HG02571 (cell line): Measurements from ENCODE around the gene PROCR.
"Not testable (repeated sequence)": the region's sequence is repeated elsewhere in the genome, so short reads cannot be mapped to it uniquely, and the experiment has no call there.

Experiments
- ATAC-seq: cut with Tn5 transposase; IDR thresholded peaks from one replicate; pipeline ENCODE4 v1.9.1; 2021; ENCODE audit warnings: mild to moderate bottlenecking, moderate library complexity; ENCODE audit not compliant: unreplicated experiment

PROCR gene

DNA sequence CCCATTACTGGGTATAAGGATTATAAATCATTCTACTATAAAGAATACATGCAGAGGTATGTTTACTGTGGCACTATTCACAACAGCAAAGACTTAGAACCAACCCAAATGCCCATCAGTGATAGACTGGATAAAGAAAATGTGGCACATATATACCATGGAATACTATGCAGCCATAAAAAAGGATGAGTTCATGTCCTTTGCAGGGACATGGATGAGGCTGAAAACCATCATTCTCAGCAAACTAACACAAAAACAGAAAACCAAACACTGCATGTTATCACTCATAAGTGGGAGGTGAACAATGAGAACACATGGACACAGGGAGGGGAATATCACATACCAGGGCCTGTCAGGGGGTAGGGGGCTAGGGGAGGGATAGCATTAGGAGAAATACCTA, 7.3 kb upstream of the PROCR start:
- ATAC-seq: not testable (repeated sequence)

DNA sequence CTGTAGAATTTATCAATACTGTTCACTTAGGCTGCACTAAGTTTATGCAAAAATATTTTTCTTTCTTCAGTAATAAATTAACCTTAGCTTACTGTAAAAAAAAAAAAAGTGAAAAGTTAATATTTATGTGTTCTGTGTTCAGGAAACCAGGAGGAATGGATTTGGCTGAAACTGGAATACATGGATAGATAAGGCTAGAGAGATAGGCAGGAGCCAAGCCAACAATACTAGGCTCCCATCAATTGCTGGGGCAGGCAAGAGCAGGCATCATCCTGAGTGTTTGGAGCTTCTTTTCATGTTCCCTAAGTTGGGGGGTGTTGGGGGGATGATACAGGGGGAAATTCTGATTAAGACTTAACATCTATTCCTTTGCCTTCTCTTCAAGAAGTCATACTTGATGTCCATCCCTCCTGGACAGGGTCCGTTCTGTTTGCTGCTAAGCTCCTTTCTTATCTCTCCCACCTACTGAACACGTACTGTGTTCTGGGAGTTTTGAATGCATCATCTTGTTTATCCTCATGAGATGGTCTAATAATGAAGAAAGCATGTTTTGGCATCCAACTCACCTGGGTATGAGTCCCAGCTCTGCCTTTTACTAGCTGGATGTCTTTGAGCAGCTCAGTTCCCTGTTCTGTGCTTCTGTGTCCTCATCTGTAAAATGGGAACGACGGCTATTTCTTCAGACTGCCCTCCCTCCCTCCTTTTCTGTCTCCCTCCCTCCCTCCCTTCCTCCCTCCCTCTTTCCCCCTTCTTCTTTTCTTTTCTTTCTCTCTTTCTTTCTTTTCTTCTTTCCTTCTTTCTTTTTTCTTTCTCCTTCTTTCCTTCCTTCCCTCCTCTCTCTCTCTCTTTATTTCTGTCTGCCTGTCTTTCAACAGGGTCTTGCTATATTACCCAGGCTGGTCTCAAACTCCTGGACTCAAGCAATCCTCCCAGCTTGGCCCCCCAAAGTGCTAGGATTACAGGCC, 6.4 kb upstream of the PROCR start:
- no peak for ATAC-seq

DNA sequence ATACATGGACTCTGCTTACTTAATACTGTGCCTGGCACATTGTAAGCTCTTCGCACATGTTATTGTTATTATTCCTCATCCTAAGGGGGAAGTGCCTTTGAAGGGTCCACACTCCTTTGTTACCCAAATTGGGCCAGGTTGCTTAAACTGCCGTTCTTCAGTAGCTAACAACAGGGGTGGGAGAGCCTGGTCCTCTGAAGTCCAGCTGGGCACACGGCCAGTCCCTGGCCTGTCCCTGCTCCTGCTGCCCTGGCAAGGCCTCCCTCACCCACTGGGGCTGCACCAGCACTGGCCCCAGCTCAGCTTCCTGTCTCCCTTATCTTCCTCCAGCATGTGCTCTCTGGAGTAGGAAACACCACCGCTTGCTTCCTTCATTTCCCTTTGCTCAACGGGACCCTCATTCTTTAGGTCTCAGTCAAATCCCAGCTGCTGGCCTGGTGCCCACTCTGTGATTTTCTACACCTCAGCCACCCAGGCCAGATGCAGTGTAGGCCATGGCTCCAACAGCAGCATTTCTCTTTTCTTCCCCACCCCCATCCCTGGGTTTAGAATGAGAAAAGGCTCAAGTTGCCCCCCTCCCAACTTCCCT, 5.5 kb upstream of the PROCR start:
- no peak for ATAC-seq

DNA sequence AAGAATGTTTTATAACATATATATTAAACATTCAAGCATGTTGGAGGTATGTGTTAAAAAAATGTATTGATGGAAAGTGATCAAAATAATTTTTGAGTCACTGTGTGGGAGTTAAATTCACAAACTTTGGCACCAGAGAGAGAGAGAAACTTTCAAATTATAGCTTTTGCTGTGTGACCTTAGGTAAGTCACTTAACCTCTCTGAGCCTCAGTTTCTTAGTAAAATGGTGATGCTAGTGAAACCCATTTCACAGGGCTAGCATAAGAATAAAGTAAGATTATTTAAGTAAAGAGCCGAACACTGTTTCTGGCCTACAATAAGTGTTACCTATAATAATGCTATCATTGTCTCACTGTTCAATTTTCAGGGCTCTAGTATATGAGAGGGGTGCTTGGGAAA, 4.1 kb upstream of the PROCR start:
- ATAC-seq: no peak

DNA sequence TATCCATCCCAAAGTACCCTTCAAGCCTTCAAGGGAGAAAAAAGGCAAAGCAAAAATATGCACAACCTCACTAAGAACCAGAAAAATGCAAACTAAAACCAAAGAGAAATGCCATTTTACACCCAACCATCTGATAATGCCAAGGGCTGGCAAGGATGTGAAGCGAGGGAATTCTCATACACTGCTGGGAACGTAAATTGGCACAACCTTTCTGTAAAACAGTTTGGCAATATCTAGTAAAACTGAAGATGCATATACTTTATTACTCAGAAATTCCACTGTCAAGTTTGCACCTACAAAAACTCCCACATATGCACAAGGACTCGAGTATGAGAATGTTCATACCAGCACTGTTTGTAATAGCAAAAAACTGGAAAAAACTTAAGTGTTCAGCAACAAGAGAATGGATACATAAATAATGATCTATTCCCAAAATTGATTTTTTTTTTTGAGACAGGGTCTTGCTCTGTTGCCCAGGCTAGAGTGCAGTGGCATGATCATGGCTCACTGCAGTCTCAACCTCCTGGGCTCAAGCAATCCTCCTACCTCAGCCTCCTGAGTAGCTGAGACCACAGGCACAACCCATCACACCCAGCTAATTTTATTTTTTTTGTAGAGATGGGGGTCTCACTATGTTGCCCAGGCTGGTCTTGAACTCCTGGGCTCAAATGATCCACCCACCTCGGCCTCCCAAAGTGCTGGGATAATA, 3.0 kb upstream of the PROCR start:
- not testable (repeated sequence) for ATAC-seq

DNA sequence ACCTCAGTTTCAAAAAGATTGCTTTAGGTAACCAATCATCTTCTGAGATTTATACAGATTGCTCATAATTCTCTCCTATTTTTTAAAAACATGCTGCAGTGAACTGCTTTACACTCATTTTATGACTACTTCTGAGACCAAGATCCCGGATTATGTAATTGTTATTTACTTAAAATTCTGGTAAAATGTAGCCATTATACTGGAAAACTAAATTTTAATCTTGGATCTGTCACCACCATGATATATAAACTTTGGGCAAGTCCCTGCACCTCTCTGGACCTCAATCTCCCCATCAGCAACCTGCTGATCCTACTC, 477 bp upstream of the PROCR start:
- no peak for ATAC-seq

DNA sequence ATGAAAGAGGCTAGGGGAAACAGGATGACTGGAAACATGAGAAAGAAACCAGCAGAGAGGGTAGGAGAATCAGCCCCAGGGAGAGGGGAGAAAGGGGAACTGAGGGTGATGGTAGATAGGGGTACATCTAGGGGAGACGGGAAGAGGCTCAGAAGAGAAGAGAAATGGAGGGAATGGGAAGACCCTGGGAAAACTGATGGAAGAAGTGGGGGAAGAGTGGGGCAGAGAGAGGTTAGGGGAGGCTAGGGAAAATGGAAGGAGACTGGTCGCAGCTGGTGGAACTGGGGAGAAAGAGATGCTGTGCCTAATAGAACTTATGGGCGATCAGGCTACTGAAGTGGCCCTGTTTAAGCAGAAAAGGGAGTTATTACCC, 548 bp downstream of the PROCR start:
- no peak for ATAC-seq

DNA sequence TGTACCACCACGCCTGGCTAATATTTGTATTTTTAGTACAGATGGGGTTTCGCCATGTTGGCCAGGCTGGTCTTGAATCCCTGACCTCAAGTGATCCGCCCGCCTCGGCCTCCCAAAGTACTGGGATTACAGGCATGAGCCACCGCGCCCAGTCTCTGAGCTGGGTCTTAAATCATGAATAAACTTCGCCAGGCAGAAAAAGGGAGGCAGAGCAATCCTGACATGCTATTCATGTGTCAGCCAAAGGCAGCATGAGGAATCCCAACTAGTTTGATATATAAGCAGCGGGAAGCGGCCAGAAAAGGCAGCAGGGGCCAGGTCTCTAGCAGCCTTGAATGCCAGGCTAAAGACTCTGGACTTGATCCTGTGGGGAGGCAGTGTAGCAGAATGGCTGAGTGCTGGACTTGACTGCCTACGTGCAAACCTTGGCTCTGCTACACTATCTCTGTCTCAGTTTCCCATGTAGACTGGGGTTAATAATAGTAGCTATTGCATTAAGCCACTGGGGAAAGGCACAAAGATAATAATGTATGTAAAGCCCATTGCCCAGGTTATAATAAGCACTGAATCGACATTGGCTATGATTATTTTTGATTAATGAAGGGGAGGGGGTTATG, 1.8 kb downstream of the PROCR start:
- ATAC-seq: no peak

DNA sequence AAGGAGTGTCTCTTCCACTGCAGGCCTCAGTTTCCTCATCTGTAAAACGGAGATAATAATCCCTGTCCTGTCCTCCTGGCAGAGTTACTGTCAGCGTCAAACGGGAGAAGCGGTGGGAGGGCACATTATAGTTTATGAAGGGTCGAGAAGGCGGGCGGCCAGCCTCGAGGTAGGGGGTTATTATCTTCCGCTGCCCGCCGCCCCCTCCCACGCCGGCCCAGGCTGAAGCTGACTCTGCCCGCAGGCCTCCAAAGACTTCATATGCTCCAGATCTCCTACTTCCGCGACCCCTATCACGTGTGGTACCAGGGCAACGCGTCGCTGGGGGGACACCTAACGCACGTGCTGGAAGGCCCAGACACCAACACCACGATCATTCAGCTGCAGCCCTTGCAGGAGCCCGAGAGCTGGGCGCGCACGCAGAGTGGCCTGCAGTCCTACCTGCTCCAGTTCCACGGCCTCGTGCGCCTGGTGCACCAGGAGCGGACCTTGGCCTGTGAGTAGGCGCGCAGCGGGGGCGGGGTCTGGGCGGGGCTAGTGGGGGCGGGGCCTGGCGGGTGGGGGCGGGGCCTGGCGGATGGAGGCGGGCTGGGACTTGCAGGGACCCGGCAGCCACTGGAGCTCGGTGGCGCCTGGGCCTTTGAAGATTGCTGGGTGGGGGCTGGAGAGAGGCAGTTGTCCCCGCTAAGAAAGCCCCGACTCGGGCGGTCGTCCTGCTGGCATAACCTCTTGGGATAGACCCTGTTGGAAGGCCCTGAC, 2.8 kb downstream of the PROCR start:
- no peak for ATAC-seq

DNA sequence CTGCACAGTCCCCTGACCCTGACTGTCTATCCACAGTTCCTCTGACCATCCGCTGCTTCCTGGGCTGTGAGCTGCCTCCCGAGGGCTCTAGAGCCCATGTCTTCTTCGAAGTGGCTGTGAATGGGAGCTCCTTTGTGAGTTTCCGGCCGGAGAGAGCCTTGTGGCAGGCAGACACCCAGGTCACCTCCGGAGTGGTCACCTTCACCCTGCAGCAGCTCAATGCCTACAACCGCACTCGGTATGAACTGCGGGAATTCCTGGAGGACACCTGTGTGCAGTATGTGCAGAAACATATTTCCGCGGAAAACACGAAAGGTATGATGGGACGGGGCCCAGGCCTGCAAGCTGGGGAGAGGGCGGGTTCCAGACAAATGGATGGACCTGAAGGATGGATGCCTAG, 4.3 kb downstream of the PROCR start:
- no peak for ATAC-seq

DNA sequence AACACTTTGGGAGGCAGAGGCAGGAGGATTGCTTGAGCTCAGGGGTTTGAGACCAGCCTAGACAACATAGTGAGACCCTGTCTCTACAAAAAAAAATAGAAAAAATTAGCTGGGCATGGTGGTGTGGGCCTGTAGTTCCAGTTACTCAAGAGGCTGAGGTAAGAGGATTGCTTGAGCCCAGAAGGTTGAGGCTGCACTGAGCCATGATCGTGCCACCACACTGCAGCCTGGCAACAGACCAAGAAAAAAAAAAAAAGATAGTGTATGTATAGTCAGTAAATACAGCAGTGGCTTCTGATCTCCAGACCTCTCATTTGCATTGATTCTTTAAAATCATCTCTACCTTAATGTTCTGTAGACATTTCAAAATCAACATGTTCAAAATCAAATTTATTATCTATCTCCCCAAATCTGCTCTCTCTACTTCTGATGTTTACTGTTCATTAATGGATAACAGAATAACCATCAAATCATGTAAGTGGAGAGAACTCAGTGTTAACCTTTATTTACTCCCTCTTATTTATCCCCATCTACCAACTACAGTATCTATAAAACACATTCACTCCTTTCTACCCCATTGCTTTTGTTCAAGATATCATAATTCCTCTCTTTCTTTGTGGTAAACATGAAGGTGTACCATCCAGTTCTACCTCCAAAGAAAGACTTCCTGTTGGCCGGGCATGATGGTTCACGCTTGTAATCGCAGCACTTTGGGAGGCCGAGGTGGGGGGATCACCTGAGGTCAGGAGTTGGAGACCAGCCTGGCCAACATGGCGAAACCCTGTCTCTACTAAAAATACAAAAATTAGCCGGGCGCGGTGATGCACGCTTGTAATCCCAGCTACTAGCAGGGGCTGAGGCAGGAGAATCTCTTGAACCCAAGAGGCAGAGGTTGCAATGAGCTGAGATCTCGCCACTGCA, 7.7 kb downstream of the PROCR start:
- no peak for ATAC-seq

DNA sequence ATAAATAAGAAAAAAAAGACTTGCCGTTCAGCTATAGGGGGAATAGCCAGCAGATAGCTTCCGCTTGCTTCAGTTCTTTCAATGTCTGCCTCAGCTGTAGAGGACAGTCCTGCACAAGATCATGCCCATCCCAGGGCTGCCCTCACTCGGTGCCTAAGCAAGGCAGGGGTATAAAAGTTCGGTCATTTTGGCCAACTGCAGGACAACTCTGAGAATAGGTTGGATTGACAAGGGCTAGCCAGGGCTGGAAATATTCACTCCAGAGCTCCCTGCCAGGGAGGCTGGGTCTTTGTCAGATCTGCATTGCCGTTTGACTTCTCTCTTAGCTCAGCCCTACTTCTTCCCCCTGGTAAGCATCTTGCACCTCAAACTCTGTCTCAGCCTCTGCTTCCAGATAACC, 8.4 kb downstream of the PROCR start:
- no peak for ATAC-seq

DNA sequence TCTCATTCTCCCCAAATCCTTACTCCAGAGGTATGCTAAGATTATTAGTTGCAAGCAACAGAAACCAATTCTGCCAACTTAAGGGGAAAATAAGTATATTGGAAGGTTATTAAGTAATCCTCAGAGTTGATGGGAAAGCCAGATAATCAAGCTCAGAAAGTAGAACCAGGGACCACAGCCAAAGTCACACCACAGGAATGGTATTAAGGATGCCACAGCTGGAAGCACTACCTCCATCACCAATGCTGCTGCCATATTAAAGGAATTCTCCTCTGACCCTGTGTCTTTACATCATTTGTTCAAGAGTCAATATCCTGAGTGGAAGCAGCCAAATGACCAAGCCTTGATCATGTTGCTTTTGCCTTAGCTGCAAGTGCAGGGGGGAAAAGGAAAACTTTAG, 9.9 kb downstream of the PROCR start:
- ATAC-seq: no peak

DNA sequence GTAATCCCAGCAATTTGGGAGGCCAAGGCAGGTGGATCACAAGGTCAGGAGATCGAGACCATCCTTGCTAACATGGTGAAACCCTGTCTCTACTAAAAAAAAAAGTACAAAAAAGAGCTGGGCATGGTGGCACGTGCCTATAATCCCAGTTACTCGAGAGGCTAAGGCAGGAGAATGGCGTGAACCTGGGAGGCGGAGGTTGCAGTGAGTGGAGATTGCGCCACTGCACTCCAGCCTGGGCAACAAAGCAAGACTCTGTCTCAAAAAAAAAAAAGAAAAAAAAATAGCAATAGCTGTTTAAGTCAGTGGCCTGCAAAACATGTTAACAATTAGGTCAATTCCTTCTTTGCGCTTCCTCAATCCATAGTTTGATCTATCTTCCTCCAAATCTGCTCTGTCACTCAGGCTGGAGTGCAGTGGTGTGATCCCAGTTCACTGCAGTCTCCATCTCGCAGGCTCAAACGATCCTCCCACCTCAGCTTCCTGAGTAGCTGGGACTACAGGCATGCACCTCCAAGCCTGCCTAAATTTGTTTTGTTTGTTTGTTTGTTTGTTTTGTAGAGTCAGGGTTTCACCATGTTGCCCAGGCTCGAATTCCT, 14.9 kb downstream of the PROCR start:
- ATAC-seq: not testable (repeated sequence)

DNA sequence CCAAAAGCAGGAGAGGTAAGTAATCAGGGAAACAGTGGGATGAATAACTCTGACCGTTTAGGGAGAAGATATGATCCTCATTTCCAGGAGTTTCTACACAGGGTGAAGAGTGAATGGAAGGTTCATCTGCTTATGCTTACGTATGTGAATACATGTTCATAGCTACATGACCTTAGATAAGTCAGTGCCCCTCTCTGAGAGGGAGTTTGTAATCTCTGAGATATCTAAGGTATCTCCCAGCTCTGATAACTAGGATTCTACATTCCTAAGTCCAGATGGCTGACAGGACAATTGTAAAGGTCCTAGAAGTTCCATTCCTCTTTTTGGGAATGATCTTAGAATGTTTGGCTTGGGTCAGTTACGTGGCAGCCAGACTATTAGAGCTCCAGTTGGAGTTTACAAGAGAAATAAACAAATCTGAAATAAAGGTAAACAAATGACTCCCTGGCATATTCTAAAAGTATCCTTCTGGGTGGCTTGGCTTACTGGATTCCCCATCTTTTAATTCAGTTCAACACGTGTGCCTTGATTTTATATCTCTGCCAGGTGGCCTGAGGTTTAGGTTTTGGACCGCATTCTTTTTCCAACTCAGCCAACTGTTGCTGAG, 15.8 kb downstream of the PROCR start:
- no peak for ATAC-seq

DNA sequence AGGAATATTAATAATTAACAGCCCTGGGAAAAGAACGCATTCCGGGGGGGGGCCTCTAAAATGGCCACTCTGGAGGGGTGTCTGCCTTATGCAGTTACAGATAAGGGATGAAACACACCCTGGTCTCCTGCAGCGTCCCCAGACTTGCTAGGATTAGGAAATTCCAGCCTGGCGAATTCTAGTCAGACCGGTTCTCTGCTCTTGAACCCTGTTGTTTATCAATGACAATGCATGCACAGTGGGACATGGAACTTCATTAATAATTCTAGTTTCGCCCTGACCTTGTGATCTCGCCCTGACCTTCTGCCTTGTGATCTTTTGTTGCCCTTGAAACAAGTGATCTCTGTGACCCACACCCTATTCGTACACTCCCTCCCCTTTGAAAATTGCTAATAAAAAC, 17.4 kb downstream of the PROCR start:
- not testable (repeated sequence) for ATAC-seq

DNA sequence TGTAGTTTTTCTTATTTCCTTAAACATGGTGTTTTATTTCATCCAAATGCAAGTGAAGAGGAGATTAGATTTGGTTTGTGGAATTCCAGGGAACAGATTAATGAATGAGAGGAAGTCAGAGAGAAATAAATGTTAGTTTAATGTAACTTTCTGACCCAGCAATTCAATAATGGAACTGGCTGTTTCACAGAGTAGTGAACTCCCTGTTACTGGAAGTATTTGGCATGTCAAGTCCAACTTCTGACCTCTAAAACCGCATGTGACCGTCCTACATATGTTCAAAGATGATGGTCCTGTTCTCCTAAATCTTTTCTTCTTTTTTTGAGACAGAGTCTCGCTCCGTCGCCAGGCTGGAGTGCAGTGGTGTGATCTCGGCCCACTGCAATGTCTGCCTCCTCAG, 18.7 kb downstream of the PROCR start:
- no peak for ATAC-seq

DNA sequence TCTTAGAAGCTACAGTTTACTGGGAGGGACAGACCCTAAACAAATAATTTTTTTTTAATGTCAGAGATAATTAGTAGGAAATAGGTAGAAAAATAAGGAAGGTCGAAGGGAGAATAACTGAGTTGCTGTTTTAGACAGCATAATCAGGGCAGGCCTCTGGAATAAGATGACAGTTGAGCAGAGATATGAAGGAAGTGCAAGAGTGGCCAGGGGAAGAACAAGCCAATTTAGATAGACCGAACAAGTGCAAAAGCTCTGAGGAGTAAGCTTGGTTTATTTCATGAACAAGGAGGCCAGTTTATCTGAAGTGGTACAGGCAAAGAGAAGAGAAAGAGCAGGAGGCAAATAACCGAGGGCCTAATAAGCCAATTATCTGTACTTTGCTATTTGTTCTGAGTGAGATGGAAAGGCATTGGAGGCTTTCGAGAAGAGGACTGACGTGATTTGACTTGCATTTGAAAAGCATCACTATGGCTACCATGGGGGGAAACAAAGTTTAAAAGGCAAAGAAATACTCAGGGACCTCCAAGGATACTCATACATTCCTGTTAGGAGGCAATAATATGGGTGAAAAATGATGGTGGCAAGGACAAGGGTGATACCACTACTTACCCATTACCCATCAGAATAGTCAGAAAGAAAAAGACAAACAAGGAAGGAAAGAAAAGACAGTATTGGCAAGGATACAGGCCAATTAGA, 19.7 kb downstream of the PROCR start:
- no peak for ATAC-seq
